CD4-positive, CD25-positive, alpha-beta regulatory T cell (primary cell): Measurements from ENCODE around the gene HPCAL1. TPM values are rescaled to one million over a fixed set of nuclear protein-coding genes. Genes with fewer than 3 reads are reported as not detected.

Source experiments
- ATAC-seq, 2 donors: fragments of 150-1000 bp; cut with Tn5 transposase; one replicate each; pipeline ENCODE4 v1.10.0; 2021; ENCODE audit warnings: low read depth in 2 of 2, moderate number of reproducible peaks in 2 of 2, moderate library complexity in 1 of 2
- DNase-seq, 3 donors: peaks; one replicate each; pipeline versions ENCODE4 v3.0.0 to v3.0.0-alpha.2; 2012 to 2022; ENCODE audit warnings: mixed read lengths in 1 of 3
- H3K27ac ChIP-seq: one replicate; pipeline ENCODE4 v1.7.0; 2013; ENCODE audit warnings: mild to moderate bottlenecking, low read length; ENCODE audit not compliant: insufficient read depth, poor library complexity, severe bottlenecking
- H3K27me3 ChIP-seq: one replicate; pipeline ENCODE4 v1.7.0; 2013; ENCODE audit warnings: low read length; ENCODE audit not compliant: control insufficient read depth, insufficient read depth
- H3K36me3 ChIP-seq: one replicate; pipeline ENCODE4 v1.7.0; 2013; ENCODE audit warnings: mild to moderate bottlenecking, low read length, moderate library complexity; ENCODE audit not compliant: control insufficient read depth, insufficient read depth
- H3K4me1 ChIP-seq: 2 replicates; pipeline ENCODE4 v1.7.0; 2013; ENCODE audit warnings: mild to moderate bottlenecking, low read length; ENCODE audit not compliant: insufficient read depth, control insufficient read depth, poor library complexity, severe bottlenecking
- H3K4me3 ChIP-seq: one replicate; pipeline ENCODE4 v1.7.0; 2013; ENCODE audit warnings: low read depth, mild to moderate bottlenecking, low read length, moderate library complexity
- H3K9me3 ChIP-seq, 2 experiments: 1 replicate in 1 of 2; 2 replicates in 1 of 2; pipeline ENCODE4 v1.7.0; 2013; ENCODE audit warnings: low read length in 2 of 2, mild to moderate bottlenecking in 1 of 2, moderate library complexity in 1 of 2; ENCODE audit not compliant: control insufficient read depth in 2 of 2
- H3K27ac Mint-ChIP-seq, 3 donors: one replicate each; pipeline ENCODE4 v1.8.0; 2020 to 2022; ENCODE audit warnings: mild to moderate bottlenecking in 3 of 3, mixed read lengths in 3 of 3, moderate library complexity in 2 of 3
- H3K27me3 Mint-ChIP-seq: one replicate; pipeline ENCODE4 v1.8.0; 2022; ENCODE audit warnings: mild to moderate bottlenecking, mixed read lengths
- H3K36me3 Mint-ChIP-seq: one replicate; pipeline ENCODE4 v1.8.0; 2020; ENCODE audit warnings: mixed read lengths
- H3K4me1 Mint-ChIP-seq, 4 donors: one replicate each; pipeline ENCODE4 v1.8.0; 2020 to 2022; ENCODE audit warnings: mixed read lengths in 4 of 4, mild to moderate bottlenecking in 1 of 4
- H3K4me3 Mint-ChIP-seq, 4 donors: one replicate each; pipeline ENCODE4 v1.8.0; 2020 to 2022; ENCODE audit warnings: mild to moderate bottlenecking in 4 of 4, mixed read lengths in 4 of 4, moderate library complexity in 3 of 4
- H3K9me3 Mint-ChIP-seq, 7 donors: one replicate each; pipeline ENCODE4 v1.8.0; 2020 to 2022; ENCODE audit warnings: mixed read lengths in 7 of 7, mild to moderate bottlenecking in 3 of 7, moderate library complexity in 2 of 7
- polyA plus RNA-seq, 4 donors: library from polyadenylated mRNA; unstranded; fragments of 300-500 nt; fragmentation: Illumina TruSeq; gene quantifications; one replicate each; pipeline ENCODE4 v1.2.3, GENCODE V29; 2021
- total RNA-seq: library from RNA; stranded (reverse); gene quantifications from one replicate; pipeline ENCODE4 v1.2.3, GENCODE V29; 2022

HPCAL1 gene
- total and polyA plus RNA-seq, 5 donors from 2014 or later, result 33.8 to 95.6 (median 84.8) TPM

- no peaks in the 10 kb centered on the region for H3K9me3 Mint-ChIP-seq
- Histone ChIP-seq H3K27me3 (no peaks in the 10 kb centered on the region), H3K9me3 (no peaks in the 10 kb centered on the region), H3K4me1 (peaks cover 4% of the 10 kb centered on the region), H3K4me3 (no peak overlapping the region), H3K36me3 (peaks cover 2% of the 10 kb centered on the region), H3K27ac (no peak overlapping the region)
- ATAC-seq, result no peak
- H3K4me1 Mint-ChIP-seq, result peaks cover 10 to 70% (median 40%) of the 10 kb centered on the region in 4 donors
- no peak for DNase-seq
- H3K4me3 Mint-ChIP-seq, result peak overlapping the region in 1 of 4 donors; percentile 13
- peaks cover 7% of the 10 kb centered on the region for H3K36me3 Mint-ChIP-seq
- H3K27ac Mint-ChIP-seq, result peak overlapping the region in 1 of 3 donors; percentile 35
- H3K27me3 Mint-ChIP-seq, result no peaks in the 10 kb centered on the region
These were observed 69.6 kb downstream of the HPCAL1 start for GRCh38 chr2:10372203-10372861.

GRCh38 chr2:10372862-10373240, 70.1 kb downstream of the HPCAL1 start:
- peaks cover 10% of the 10 kb centered on the region for H3K4me1 ChIP-seq
- H3K4me3 ChIP-seq, result no peak overlapping the region

GRCh38 chr2:10373931-10374330, 71.2 kb downstream of the HPCAL1 start:
- no peak for ATAC-seq

More at GRCh38 chr2:10372862-10373240, 70.1 kb downstream of the HPCAL1 start:
- ATAC-seq (no peak), DNase-seq (no peak)
- no peaks in the 10 kb centered on the region for H3K9me3 Mint-ChIP-seq
- H3K27ac Mint-ChIP-seq, result peak overlapping the region in 2 of 3 donors; percentile 35 to 79
- H3K9me3 ChIP-seq, result no peaks in the 10 kb centered on the region
- no peaks in the 10 kb centered on the region for H3K27me3 Mint-ChIP-seq
- H3K27me3 ChIP-seq, result no peaks in the 10 kb centered on the region
- peaks cover 10 to 70% (median 41%) of the 10 kb centered on the region in 4 donors for H3K4me1 Mint-ChIP-seq
- no peak overlapping the region for H3K4me3 Mint-ChIP-seq
- H3K27ac ChIP-seq, result no peak overlapping the region
- H3K36me3 Mint-ChIP-seq, result peaks cover 7% of the 10 kb centered on the region
- peaks cover 2% of the 10 kb centered on the region for H3K36me3 ChIP-seq

GRCh38 chr2:10374362-10374943, 71.7 kb downstream of the HPCAL1 start:
- H3K4me1 ChIP-seq, result peaks cover 26% of the 10 kb centered on the region
- no peak for ATAC-seq
- H3K27ac Mint-ChIP-seq, result peak overlapping the region; percentile 38 to 97 (median 59)
- peaks cover 20 to 78% (median 51%) of the 10 kb centered on the region in 4 donors for H3K4me1 Mint-ChIP-seq
- H3K36me3 ChIP-seq, result no peaks in the 10 kb centered on the region
- H3K4me3 Mint-ChIP-seq, result no peak overlapping the region
- no peak for DNase-seq
- no peaks in the 10 kb centered on the region for H3K9me3 ChIP-seq
- H3K9me3 Mint-ChIP-seq, result no peaks in the 10 kb centered on the region
- no peak overlapping the region for H3K27ac ChIP-seq
- H3K36me3 Mint-ChIP-seq, result peaks cover 7% of the 10 kb centered on the region
- H3K27me3 Mint-ChIP-seq, result no peaks in the 10 kb centered on the region
- H3K27me3 ChIP-seq, result no peaks in the 10 kb centered on the region
- no peak overlapping the region for H3K4me3 ChIP-seq

More at GRCh38 chr2:10373931-10374330, 71.2 kb downstream of the HPCAL1 start:
- H3K9me3 Mint-ChIP-seq, result no peaks in the 10 kb centered on the region
- H3K36me3 ChIP-seq, result peaks cover 2% of the 10 kb centered on the region
- no peak for DNase-seq
- no peak overlapping the region for H3K4me3 Mint-ChIP-seq
- no peaks in the 10 kb centered on the region for H3K27me3 ChIP-seq
- H3K27me3 Mint-ChIP-seq, result no peaks in the 10 kb centered on the region
- H3K27ac ChIP-seq, result no peak overlapping the region
- H3K4me3 ChIP-seq, result no peak overlapping the region
- H3K27ac Mint-ChIP-seq, result peak overlapping the region; percentile 38 to 97 (median 59)
- H3K4me1 ChIP-seq, result peaks cover 20% of the 10 kb centered on the region
- peaks cover 7% of the 10 kb centered on the region for H3K36me3 Mint-ChIP-seq
- H3K9me3 ChIP-seq, result no peaks in the 10 kb centered on the region
- H3K4me1 Mint-ChIP-seq, result peaks cover 19 to 76% (median 49%) of the 10 kb centered on the region in 4 donors

- no peaks in the 10 kb centered on the region for H3K27me3 ChIP-seq
- no peak overlapping the region for H3K4me3 ChIP-seq
- Mint-ChIP-seq H3K4me3 (peak overlapping the region in 1 of 4 donors; percentile 39), H3K4me1 (peaks cover 23 to 81% (median 58%) of the 10 kb centered on the region in 4 donors), H3K27ac (peak overlapping the region; percentile 32 to 78 (median 35)), H3K27me3 (no peaks in the 10 kb centered on the region), H3K9me3 (no peaks in the 10 kb centered on the region), H3K36me3 (peaks cover 7% of the 10 kb centered on the region)
- H3K27ac ChIP-seq, result no peak overlapping the region
- H3K36me3 ChIP-seq, result no peaks in the 10 kb centered on the region
- no peaks in the 10 kb centered on the region for H3K9me3 ChIP-seq
- DNase-seq (no peak), ATAC-seq (no peak)
- peaks cover 38% of the 10 kb centered on the region for H3K4me1 ChIP-seq
These were observed 73.0 kb downstream of the HPCAL1 start for GRCh38 chr2:10375570-10376281.

- peaks cover 53% of the 10 kb centered on the region for H3K4me1 ChIP-seq
- peaks cover 7% of the 10 kb centered on the region for H3K36me3 Mint-ChIP-seq
- DNase-seq (no peak), ATAC-seq (no peak)
- H3K27me3 Mint-ChIP-seq, result no peaks in the 10 kb centered on the region
- H3K27me3 ChIP-seq, result no peaks in the 10 kb centered on the region
- peak overlapping the region in 2 of 4 donors; percentile 25 to 32 for H3K4me3 Mint-ChIP-seq
- no peaks in the 10 kb centered on the region for H3K9me3 ChIP-seq
- no peak overlapping the region for H3K4me3 ChIP-seq
- H3K27ac ChIP-seq, result peak overlapping the region; percentile 7
- H3K9me3 Mint-ChIP-seq, result no peaks in the 10 kb centered on the region
- no peaks in the 10 kb centered on the region for H3K36me3 ChIP-seq
- H3K4me1 Mint-ChIP-seq, result peaks cover 29 to 91% (median 73%) of the 10 kb centered on the region in 4 donors
- peak overlapping the region; percentile 20 to 89 (median 88) for H3K27ac Mint-ChIP-seq
These were observed 74.5 kb downstream of the HPCAL1 start for GRCh38 chr2:10377052-10377746.

GRCh38 chr2:10377747-10378085, 75.0 kb downstream of the HPCAL1 start:
- peaks cover 32 to 93% (median 76%) of the 10 kb centered on the region in 4 donors for H3K4me1 Mint-ChIP-seq
- DNase-seq (no peak), ATAC-seq (no peak)
- H3K27me3 Mint-ChIP-seq, result no peaks in the 10 kb centered on the region
- Histone ChIP-seq H3K4me1 (peaks cover 58% of the 10 kb centered on the region), H3K9me3 (no peaks in the 10 kb centered on the region), H3K4me3 (no peak overlapping the region), H3K27ac (no peak overlapping the region), H3K27me3 (no peaks in the 10 kb centered on the region), H3K36me3 (no peaks in the 10 kb centered on the region)
- peak overlapping the region; percentile 25 to 72 (median 57) for H3K4me3 Mint-ChIP-seq
- H3K9me3 Mint-ChIP-seq, result no peaks in the 10 kb centered on the region
- peak overlapping the region; percentile 77 to 89 (median 88) for H3K27ac Mint-ChIP-seq
- H3K36me3 Mint-ChIP-seq, result peaks cover 7% of the 10 kb centered on the region
